ENCODE data around the gene FAM81A. TPM values are rescaled to one million over a fixed set of nuclear protein-coding genes. Genes with fewer than 3 reads are reported as not detected.

The FAM81A gene
- polyA plus RNA-seq, 1 donor (not counting 4 experiments of a cell fraction or from before 2014, with no cell fraction given), result 0.84 TPM

- Histone ChIP-seq H3K9me3 (ENCODE audit: control insufficient read depth, low read depth, low read length) (no peaks in the 10 kb centered on the region), H4K20me1 (ENCODE audit: control insufficient read depth, extremely low read depth, insufficient read depth, low read length) (no peaks in the 10 kb centered on the region), H3K9ac (ENCODE audit: control insufficient read depth, extremely low read depth, insufficient read depth, low read length) (no peak overlapping the region), H3K4me1 (ENCODE audit: control insufficient read depth, extremely low read depth, insufficient read depth, low read length) (peaks cover 25% of the 10 kb centered on the region), H3K4me2 (ENCODE audit: control insufficient read depth, extremely low read depth, insufficient read depth, low read depth, low read length) (no peak overlapping the region), H3K4me3 (ENCODE audit: control insufficient read depth in 2 of 3, extremely low read depth in 1 of 3, insufficient read depth in 2 of 3, low read depth in 1 of 3, low read length in 3 of 3) (no peak overlapping the region), H3K27ac (ENCODE audit: control insufficient read depth, insufficient read depth, low read length) (no peak overlapping the region), H3K79me2 (ENCODE audit: control insufficient read depth, insufficient read depth, low read length) (no peaks in the 10 kb centered on the region), H3K27me3 (ENCODE audit: control insufficient read depth, extremely low read depth, insufficient read depth, low read length) (no peaks in the 10 kb centered on the region), H3K36me3 (ENCODE audit: control insufficient read depth in 2 of 2, extremely low read depth in 1 of 2, insufficient read depth in 2 of 2, low read length in 2 of 2) (no peaks in the 10 kb centered on the region), H3K9me1 (ENCODE audit: control insufficient read depth, extremely low read depth, insufficient read depth, low read length) (no peaks in the 10 kb centered on the region), H2AFZ (ENCODE audit: control insufficient read depth, low read length) (no peak overlapping the region)
- TF ChIP-seq EZH2 (IDR thresholded peaks at IDR 0.05; ENCODE audit: low read length) (no peak), CTCF (optimal IDR thresholded peaks at IDR 0.05 in 1 of 3, IDR thresholded peaks at IDR 0.05 in 1 of 3, conservative IDR thresholded peaks at IDR 0.05 in 1 of 3; ENCODE audit: extremely low read depth in 1 of 3, insufficient read depth in 2 of 3, low read length in 3 of 3) (no peak)
- FAIRE-seq (no peak), DNase-seq (ENCODE audit: low read depth, low spot score) (no peak)
- dilution Hi-C loops (cut with MboI; ENCODE audit: extremely low pct_ligation_motif_present, low sequenced_read_pairs), result no loop called here
Observed at GRCh38 chr15:59558851-59559250, 120.9 kb downstream of the FAM81A start.

GRCh38 chr15:59561547-59561946, 123.6 kb downstream of the FAM81A start:
- Histone ChIP-seq H3K27ac (ENCODE audit: control insufficient read depth, insufficient read depth, low read length) (no peak overlapping the region), H3K27me3 (ENCODE audit: control insufficient read depth, extremely low read depth, insufficient read depth, low read length) (no peaks in the 10 kb centered on the region), H3K9ac (ENCODE audit: control insufficient read depth, extremely low read depth, insufficient read depth, low read length) (no peak overlapping the region), H3K4me2 (ENCODE audit: control insufficient read depth, extremely low read depth, insufficient read depth, low read depth, low read length) (no peak overlapping the region), H4K20me1 (ENCODE audit: control insufficient read depth, extremely low read depth, insufficient read depth, low read length) (no peaks in the 10 kb centered on the region), H3K79me2 (ENCODE audit: control insufficient read depth, insufficient read depth, low read length) (no peaks in the 10 kb centered on the region), H3K4me3 (ENCODE audit: control insufficient read depth in 2 of 3, extremely low read depth in 1 of 3, insufficient read depth in 2 of 3, low read depth in 1 of 3, low read length in 3 of 3) (no peak overlapping the region), H3K36me3 (ENCODE audit: control insufficient read depth in 2 of 2, extremely low read depth in 1 of 2, insufficient read depth in 2 of 2, low read length in 2 of 2) (no peaks in the 10 kb centered on the region), H2AFZ (ENCODE audit: control insufficient read depth, low read length) (no peak overlapping the region), H3K9me3 (ENCODE audit: control insufficient read depth, low read depth, low read length) (no peaks in the 10 kb centered on the region), H3K9me1 (ENCODE audit: control insufficient read depth, extremely low read depth, insufficient read depth, low read length) (no peaks in the 10 kb centered on the region), H3K4me1 (ENCODE audit: control insufficient read depth, extremely low read depth, insufficient read depth, low read length) (no peaks in the 10 kb centered on the region)
- dilution Hi-C loops (cut with MboI; ENCODE audit: extremely low pct_ligation_motif_present, low sequenced_read_pairs), result no loop called here
- DNase-seq (ENCODE audit: low read depth, low spot score), result no peak
- TF ChIP-seq EZH2 (IDR thresholded peaks at IDR 0.05; ENCODE audit: low read length) (no peak), CTCF (optimal IDR thresholded peaks at IDR 0.05 in 1 of 3, IDR thresholded peaks at IDR 0.05 in 1 of 3, conservative IDR thresholded peaks at IDR 0.05 in 1 of 3; ENCODE audit: extremely low read depth in 1 of 3, insufficient read depth in 2 of 3, low read length in 3 of 3) (no peak)
- FAIRE-seq, result no peak
